HEK293 (cell line): Measurements from ENCODE around the gene HCAR2.
"Not testable (repeated sequence)": the region's sequence is repeated elsewhere in the genome, so short reads cannot be mapped to it uniquely, and the experiment has no call there.

Experiments used
- CTCF ChIA-PET: fragments of 350-600 bp; formaldehyde crosslinking; extraction: SDS; loops from one replicate; lab custom pipeline; 2021; ENCODE audit warnings: antibody characterized with exemption; lab: Yijun Ruan, JAX
- POLR2A ChIA-PET: fragments of 300-600 bp; formaldehyde crosslinking; extraction: SDS; loops from one replicate; lab custom pipeline; 2020; ENCODE audit warnings: antibody characterized with exemption, inconsistent platforms; lab: Yijun Ruan, JAX
- H3K27ac ChIP-seq: fragments of 200-500 bp; sonication (Bioruptor generic); 2 replicates; pipeline ENCODE4 v1.5.1; 2014; ENCODE audit warnings: low read depth, low read length, control low read depth, inconsistent platforms; ENCODE audit errors: extremely low read depth
- H3K36me3 ChIP-seq, 2 experiments: fragments of 200-500 bp in 1 of 2; sonication (Bioruptor generic) in 1 of 2; 1 replicate in 1 of 2; 2 replicates in 1 of 2; pipeline ENCODE4 v1.5.1; 2014 to 2017; ENCODE audit warnings: inconsistent platforms in 2 of 2, low read length in 2 of 2; ENCODE audit not compliant: control insufficient read depth in 2 of 2, insufficient read depth in 1 of 2
- H3K4me1 ChIP-seq: fragments of 200-500 bp; sonication (Bioruptor generic); 2 replicates; pipeline ENCODE4 v1.5.1; 2014; ENCODE audit warnings: mild to moderate bottlenecking, low read length, inconsistent platforms; ENCODE audit not compliant: control insufficient read depth, insufficient read depth
- H3K4me3 ChIP-seq: 2 replicates; pipeline ENCODE4 v1.5.1; 2011; ENCODE audit warnings: low read depth, mild to moderate bottlenecking, control low read depth, low read length, moderate library complexity
- H3K9me3 ChIP-seq: fragments of 200-500 bp; sonication (Bioruptor generic); 2 replicates; pipeline ENCODE4 v1.5.1; 2014; ENCODE audit warnings: low read depth, low read length, inconsistent platforms; ENCODE audit not compliant: control insufficient read depth, insufficient read depth
- KLF1 ChIP-seq: fragments of 450-650 bp; formaldehyde crosslinking; IDR thresholded peaks from 2 replicates; pipeline ENCODE4 v1.5.1; 2016; ENCODE audit warnings: missing biosample characterization, missing genetic modification characterization
- KLF16 ChIP-seq: fragments of 450-650 bp; formaldehyde crosslinking; IDR thresholded peaks from 2 replicates; pipeline ENCODE4 v1.5.1; 2017; ENCODE audit warnings: missing biosample characterization, missing genetic modification characterization
- KLF9 ChIP-seq: fragments of 450-650 bp; formaldehyde crosslinking; IDR thresholded peaks from 2 replicates; pipeline ENCODE4 v1.5.1; 2016; ENCODE audit warnings: missing biosample characterization, missing genetic modification characterization, low read depth
- PRDM1 ChIP-seq: fragments of 450-650 bp; formaldehyde crosslinking; IDR thresholded peaks from 2 replicates; pipeline ENCODE4; 2016; ENCODE audit warnings: missing biosample characterization, missing genetic modification characterization
- SCRT2 ChIP-seq: fragments of 450-650 bp; formaldehyde crosslinking; IDR thresholded peaks from 2 replicates; pipeline ENCODE4 v1.5.1; 2016; ENCODE audit warnings: missing biosample characterization, missing genetic modification characterization
- SP2 ChIP-seq: fragments of 450-650 bp; formaldehyde crosslinking; IDR thresholded peaks from 2 replicates; pipeline ENCODE4 v1.5.1; 2016; ENCODE audit warnings: missing biosample characterization, missing genetic modification characterization
- ZBTB17 ChIP-seq: fragments of 450-650 bp; formaldehyde crosslinking; IDR thresholded peaks from 2 replicates; pipeline ENCODE4 v1.5.1; 2016; ENCODE audit warnings: missing biosample characterization, missing genetic modification characterization
- ZBTB20 ChIP-seq: fragments of 450-650 bp; formaldehyde crosslinking; IDR thresholded peaks from 2 replicates; pipeline ENCODE4 v1.5.1; 2016; ENCODE audit warnings: missing biosample characterization, missing genetic modification characterization
- ZBTB8A ChIP-seq: fragments of 450-650 bp; formaldehyde crosslinking; IDR thresholded peaks from 2 replicates; pipeline ENCODE4 v1.5.1; 2016; ENCODE audit warnings: missing biosample characterization, missing genetic modification characterization
- ZFHX2 ChIP-seq: fragments of 450-650 bp; formaldehyde crosslinking; conservative IDR thresholded peaks from 2 replicates; pipeline ENCODE4 v1.5.1; 2016; ENCODE audit warnings: missing biosample characterization, missing genetic modification characterization
- ZIC2 ChIP-seq: fragments of 450-650 bp; formaldehyde crosslinking; IDR thresholded peaks from 2 replicates; pipeline ENCODE4 v1.5.1; 2016; ENCODE audit warnings: missing biosample characterization, missing genetic modification characterization
- ZNF132 ChIP-seq: fragments of 450-650 bp; formaldehyde crosslinking; IDR thresholded peaks from 2 replicates; pipeline ENCODE4 v1.5.1; 2017; ENCODE audit warnings: missing biosample characterization, missing genetic modification characterization, borderline replicate concordance
- ZNF140 ChIP-seq: fragments of 450-650 bp; formaldehyde crosslinking; IDR thresholded peaks from 2 replicates; pipeline ENCODE4 v1.5.1; 2016; ENCODE audit warnings: missing biosample characterization, missing genetic modification characterization
- ZNF302 ChIP-seq: fragments of 450-650 bp; formaldehyde crosslinking; IDR thresholded peaks from 2 replicates; pipeline ENCODE4 v1.5.1; 2016; ENCODE audit warnings: missing biosample characterization, missing genetic modification characterization, low read depth
- ZNF366 ChIP-seq: fragments of 450-650 bp; formaldehyde crosslinking; conservative IDR thresholded peaks from 2 replicates; pipeline ENCODE4 v1.5.1; 2016; ENCODE audit warnings: missing biosample characterization, missing genetic modification characterization
- ZNF423 ChIP-seq: fragments of 450-650 bp; formaldehyde crosslinking; IDR thresholded peaks from 2 replicates; pipeline ENCODE4 v1.5.1; 2016; ENCODE audit warnings: missing biosample characterization, missing genetic modification characterization
- ZNF561 ChIP-seq: fragments of 450-650 bp; IDR thresholded peaks from 2 replicates; pipeline ENCODE4 v1.5.1; 2018; ENCODE audit warnings: missing biosample characterization, missing genetic modification characterization, borderline replicate concordance
- ZNF610 ChIP-seq: fragments of 450-650 bp; formaldehyde crosslinking; IDR thresholded peaks from 2 replicates; pipeline ENCODE4 v1.5.1; 2016; ENCODE audit warnings: missing biosample characterization, missing genetic modification characterization, borderline replicate concordance
- ZNF629 ChIP-seq: fragments of 450-650 bp; formaldehyde crosslinking; IDR thresholded peaks from 2 replicates; pipeline ENCODE4 v1.5.1; 2017; ENCODE audit warnings: missing biosample characterization, missing genetic modification characterization
- ZNF654 ChIP-seq: fragments of 450-650 bp; formaldehyde crosslinking; IDR thresholded peaks from 2 replicates; pipeline ENCODE4 v1.5.1; 2016; ENCODE audit warnings: low read depth, missing biosample characterization, missing genetic modification characterization
- ZNF660 ChIP-seq: fragments of 450-650 bp; IDR thresholded peaks from 2 replicates; pipeline ENCODE4 v1.5.1; 2018; ENCODE audit warnings: missing biosample characterization, mild to moderate bottlenecking, missing genetic modification characterization
- ZNF747 ChIP-seq: fragments of 450-650 bp; formaldehyde crosslinking; IDR thresholded peaks from 2 replicates; pipeline ENCODE4 v1.5.1; 2016; ENCODE audit warnings: missing biosample characterization, missing genetic modification characterization
- ZNF837 ChIP-seq: fragments of 450-650 bp; formaldehyde crosslinking; IDR thresholded peaks from 2 replicates; pipeline ENCODE4 v1.5.1; 2016; ENCODE audit warnings: missing biosample characterization, missing genetic modification characterization
- ZSCAN30 ChIP-seq: fragments of 450-650 bp; IDR thresholded peaks from 2 replicates; pipeline ENCODE4 v1.5.1; 2018; ENCODE audit warnings: missing biosample characterization, mild to moderate bottlenecking, missing genetic modification characterization, moderate library complexity
- TF ChIP-seq, protein P1 (sequence below): fragments of 450-650 bp; formaldehyde crosslinking; IDR thresholded peaks from 2 replicates; pipeline ENCODE4 v1.5.1; 2016; ENCODE audit warnings: missing biosample characterization, missing genetic modification characterization
- TF ChIP-seq, protein P2 (sequence below): fragments of 450-650 bp; formaldehyde crosslinking; IDR thresholded peaks from 2 replicates; pipeline ENCODE4 v1.5.1; 2017; ENCODE audit warnings: missing biosample characterization, missing genetic modification characterization
- TF ChIP-seq, protein P3 (sequence below): fragments of 450-650 bp; formaldehyde crosslinking; IDR thresholded peaks from 2 replicates; pipeline ENCODE4 v1.5.1; 2016; ENCODE audit warnings: missing biosample characterization, missing genetic modification characterization
- TF ChIP-seq, protein P4 (sequence below): fragments of 450-650 bp; formaldehyde crosslinking; IDR thresholded peaks from 2 replicates; pipeline ENCODE4 v1.5.1; 2016; ENCODE audit warnings: missing biosample characterization, missing genetic modification characterization

The HCAR2 gene

DNA sequence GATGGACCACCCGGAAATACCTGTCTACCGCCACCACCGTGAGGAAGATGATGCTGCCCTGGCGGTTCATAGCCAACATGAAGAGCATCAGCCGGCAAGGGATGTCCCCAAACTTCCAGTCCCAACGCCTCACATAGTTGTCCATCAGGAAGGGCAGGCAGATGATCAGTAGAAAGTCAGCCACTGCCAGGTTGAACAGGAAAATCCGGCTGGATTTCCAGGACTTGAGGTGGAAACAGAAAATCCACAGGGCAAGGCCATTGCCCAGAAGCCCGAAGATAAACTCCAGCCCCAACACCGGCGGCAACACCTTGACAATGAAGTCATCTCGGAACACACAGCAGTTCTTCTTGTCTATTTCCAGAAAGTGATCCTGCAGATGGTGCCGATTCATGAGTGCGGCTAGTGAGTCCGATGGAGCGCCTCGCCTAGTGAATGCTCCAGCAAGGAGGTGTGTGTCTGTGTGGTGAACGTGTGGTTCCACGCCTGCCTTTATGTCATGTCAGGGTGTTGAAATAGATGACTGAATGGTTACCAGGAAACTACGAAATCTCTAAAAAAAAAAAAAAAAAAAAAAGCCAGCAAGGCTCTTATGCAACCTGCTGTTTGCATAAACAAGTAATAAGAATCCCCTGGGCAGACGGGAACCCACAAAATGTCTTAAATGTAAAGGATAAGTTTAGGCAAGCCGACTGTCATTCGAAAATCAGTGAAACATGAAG, at the start of gene HCAR2:
TSS of gene HCAR2 (minus strand) at position 468 of the 722 bp plus-strand sequence. CDS start at position 394, 74 bp downstream.
- CTCF ChIA-PET, H3K9me3 ChIP-seq, H3K36me3 ChIP-seq, H3K4me1 ChIP-seq, POLR2A ChIA-PET, H3K27ac ChIP-seq, H3K4me3 ChIP-seq: not testable (repeated sequence)

DNA sequence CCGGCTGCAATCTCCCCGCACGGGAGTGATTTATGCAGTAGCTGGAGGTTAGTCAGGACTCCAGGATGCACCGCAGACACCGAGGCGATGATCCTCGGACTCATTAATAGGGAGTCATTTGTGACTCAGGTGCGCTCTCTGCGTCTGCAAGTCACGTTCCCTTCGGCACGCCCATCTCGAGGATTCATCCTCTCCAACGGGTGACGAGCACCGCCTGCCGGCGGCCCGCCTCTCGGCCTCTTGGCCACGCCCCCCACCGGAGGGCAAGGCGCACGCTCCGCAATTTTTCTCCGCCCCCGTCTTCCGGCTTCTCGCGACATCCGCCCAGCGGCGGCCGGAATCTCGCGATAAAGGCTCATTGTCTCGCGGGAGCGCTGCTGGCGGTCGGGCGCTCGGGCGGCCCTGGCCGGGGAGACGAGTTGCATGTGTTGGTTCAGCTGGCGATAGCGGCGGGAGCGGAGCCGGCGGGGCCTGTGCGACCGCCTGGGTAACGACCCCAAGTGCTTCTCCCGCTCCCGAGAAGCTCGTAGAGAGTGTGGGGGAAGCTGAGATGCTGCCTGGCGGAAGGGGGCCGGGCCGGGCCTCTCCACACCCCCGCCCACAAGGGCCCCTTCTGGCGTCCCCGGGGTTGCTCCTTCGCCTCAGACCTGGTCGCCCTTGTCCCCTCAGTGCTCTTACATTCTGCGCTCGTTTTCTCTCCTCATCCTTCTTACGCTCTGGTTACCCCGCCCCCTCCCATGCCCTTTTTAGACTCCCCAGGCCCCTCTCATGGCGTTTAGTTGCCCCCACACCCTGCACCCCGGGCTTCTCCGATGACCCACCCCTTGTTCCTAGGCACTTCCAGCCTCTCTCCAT, 49.5 kb upstream of the HCAR2 start, which contains the start of gene DENR:
TSS of gene DENR (plus strand) at position 361 of the 855 bp plus-strand sequence. CDS start 878 bp downstream, outside the sequence.
- ChIA-PET CTCF (interaction anchor here (0.5 to 1.6 kb wide), 9 partner anchors 12 to 680 kb away, joined by 3 to 5 read pairs (median 4); no protein-coding TSS in a partner anchor), POLR2A (interaction anchor here (0.5 to 1.6 kb wide), 7 partner anchors 82 to 480 kb away, joined by 3 to 4 read pairs (median 3); partner anchors contain the start of genes KNTC1, MPHOSPH9, MTRFR and RSRC2)
- peaks cover 29 to 45% of the 10 kb centered on the region in 2 experiments for H3K36me3 ChIP-seq
- H3K4me1 ChIP-seq = peaks cover 4% of the 10 kb centered on the region; the same call in 1 of the 2 replicates
- H3K27ac ChIP-seq = peak within 1 kb of the TSS; percentile 79
- H3K4me3 ChIP-seq = peak within 1 kb of the TSS; percentile 86
- H3K9me3 ChIP-seq = no peaks in the 10 kb centered on the region
- TF ChIP-seq KLF16 (tag by site-specific recombination) (peak; percentile 100), ZIC2 (tag by site-specific recombination) (peak; percentile 67), ZNF610 (tag by site-specific recombination) (peak; percentile 83; the same call in 1 of the 2 replicates), ZNF561 (tag by site-specific recombination) (peak; percentile 92), ZNF654 (tag by site-specific recombination) (peak; percentile 71), ZBTB17 (peak; percentile 98), ZNF660 (tag by site-specific recombination) (peak; percentile 66), ZNF132 (tag by site-specific recombination) (no peak), PRDM1 (tag by site-specific recombination) (no peak), ZBTB20 (tag by site-specific recombination) (peak; percentile 40; the same call in 1 of the 2 replicates), ZNF629 (peak; percentile 73), ZNF423 (tag by site-specific recombination) (no peak), KLF1 (peak; percentile 82), KLF9 (tag by site-specific recombination) (peak; percentile 100), SCRT2 (tag by site-specific recombination) (peak; percentile 63), ZBTB8A (peak; percentile 65), ZNF747 (no peak), SP2 (tag by site-specific recombination) (peak; percentile 93), ZNF366 (tag by site-specific recombination) (peak; percentile 92), ZNF140 (tag by site-specific recombination) (no peak), ZSCAN30 (peak; percentile 30; the same call in 1 of the 2 replicates), ZFHX2 (tag by site-specific recombination) (peak; percentile 93), ZNF837 (tag by site-specific recombination) (no peak), ZNF302 (tag by site-specific recombination) (no peak)
- TF ChIP-seq, protein P1, sequence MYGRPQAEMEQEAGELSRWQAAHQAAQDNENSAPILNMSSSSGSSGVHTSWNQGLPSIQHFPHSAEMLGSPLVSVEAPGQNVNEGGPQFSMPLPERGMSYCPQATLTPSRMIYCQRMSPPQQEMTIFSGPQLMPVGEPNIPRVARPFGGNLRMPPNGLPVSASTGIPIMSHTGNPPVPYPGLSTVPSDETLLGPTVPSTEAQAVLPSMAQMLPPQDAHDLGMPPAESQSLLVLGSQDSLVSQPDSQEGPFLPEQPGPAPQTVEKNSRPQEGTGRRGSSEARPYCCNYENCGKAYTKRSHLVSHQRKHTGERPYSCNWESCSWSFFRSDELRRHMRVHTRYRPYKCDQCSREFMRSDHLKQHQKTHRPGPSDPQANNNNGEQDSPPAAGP (tag by site-specific recombination) = peak; percentile 85
- TF ChIP-seq, protein P2, sequence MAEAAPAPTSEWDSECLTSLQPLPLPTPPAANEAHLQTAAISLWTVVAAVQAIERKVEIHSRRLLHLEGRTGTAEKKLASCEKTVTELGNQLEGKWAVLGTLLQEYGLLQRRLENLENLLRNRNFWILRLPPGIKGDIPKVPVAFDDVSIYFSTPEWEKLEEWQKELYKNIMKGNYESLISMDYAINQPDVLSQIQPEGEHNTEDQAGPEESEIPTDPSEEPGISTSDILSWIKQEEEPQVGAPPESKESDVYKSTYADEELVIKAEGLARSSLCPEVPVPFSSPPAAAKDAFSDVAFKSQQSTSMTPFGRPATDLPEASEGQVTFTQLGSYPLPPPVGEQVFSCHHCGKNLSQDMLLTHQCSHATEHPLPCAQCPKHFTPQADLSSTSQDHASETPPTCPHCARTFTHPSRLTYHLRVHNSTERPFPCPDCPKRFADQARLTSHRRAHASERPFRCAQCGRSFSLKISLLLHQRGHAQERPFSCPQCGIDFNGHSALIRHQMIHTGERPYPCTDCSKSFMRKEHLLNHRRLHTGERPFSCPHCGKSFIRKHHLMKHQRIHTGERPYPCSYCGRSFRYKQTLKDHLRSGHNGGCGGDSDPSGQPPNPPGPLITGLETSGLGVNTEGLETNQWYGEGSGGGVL = peak; percentile 60; the same call in 1 of the 2 replicates
- TF ChIP-seq, protein P3, sequence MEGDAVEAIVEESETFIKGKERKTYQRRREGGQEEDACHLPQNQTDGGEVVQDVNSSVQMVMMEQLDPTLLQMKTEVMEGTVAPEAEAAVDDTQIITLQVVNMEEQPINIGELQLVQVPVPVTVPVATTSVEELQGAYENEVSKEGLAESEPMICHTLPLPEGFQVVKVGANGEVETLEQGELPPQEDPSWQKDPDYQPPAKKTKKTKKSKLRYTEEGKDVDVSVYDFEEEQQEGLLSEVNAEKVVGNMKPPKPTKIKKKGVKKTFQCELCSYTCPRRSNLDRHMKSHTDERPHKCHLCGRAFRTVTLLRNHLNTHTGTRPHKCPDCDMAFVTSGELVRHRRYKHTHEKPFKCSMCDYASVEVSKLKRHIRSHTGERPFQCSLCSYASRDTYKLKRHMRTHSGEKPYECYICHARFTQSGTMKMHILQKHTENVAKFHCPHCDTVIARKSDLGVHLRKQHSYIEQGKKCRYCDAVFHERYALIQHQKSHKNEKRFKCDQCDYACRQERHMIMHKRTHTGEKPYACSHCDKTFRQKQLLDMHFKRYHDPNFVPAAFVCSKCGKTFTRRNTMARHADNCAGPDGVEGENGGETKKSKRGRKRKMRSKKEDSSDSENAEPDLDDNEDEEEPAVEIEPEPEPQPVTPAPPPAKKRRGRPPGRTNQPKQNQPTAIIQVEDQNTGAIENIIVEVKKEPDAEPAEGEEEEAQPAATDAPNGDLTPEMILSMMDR (tag by site-specific recombination) = peak; percentile 99
- TF ChIP-seq, protein P4, sequence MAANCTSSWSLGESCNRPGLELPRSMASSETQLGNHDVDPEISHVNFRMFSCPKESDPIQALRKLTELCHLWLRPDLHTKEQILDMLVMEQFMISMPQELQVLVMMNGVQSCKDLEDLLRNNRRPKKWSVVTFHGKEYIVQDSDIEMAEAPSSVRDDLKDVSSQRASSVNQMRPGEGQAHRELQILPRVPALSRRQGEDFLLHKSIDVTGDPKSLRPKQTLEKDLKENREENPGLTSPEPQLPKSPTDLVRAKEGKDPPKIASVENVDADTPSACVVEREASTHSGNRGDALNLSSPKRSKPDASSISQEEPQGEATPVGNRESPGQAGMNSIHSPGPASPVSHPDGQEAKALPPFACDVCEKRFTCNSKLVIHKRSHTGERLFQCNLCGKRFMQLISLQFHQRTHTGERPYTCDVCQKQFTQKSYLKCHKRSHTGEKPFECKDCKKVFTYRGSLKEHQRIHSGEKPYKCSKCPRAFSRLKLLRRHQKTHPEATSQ = no peak
